Activated T-helper 17 cell treated with anti-CD3 and anti-CD28 coated beads, Interleukin-2, amount 50 U/mL, for 72 hours (primary cell): Measurements from ENCODE around the gene ARTN. TPM values are rescaled to one million over a fixed set of nuclear protein-coding genes. Genes with fewer than 3 reads are reported as not detected.

Experiments
- ATAC-seq: fragments of 150-1000 bp; cut with Tn5 transposase; replicated peaks from 2 replicates; pipeline ENCODE4 v1.10.0; 2021; ENCODE audit warnings: mild to moderate bottlenecking, moderate library complexity
- H3K27ac Mint-ChIP-seq: one replicate; pipeline ENCODE4 v1.8.0; 2022; ENCODE audit warnings: mixed read lengths
- H3K27me3 Mint-ChIP-seq: one replicate; pipeline ENCODE4 v1.8.0; 2022; ENCODE audit warnings: mixed read lengths
- H3K36me3 Mint-ChIP-seq: one replicate; pipeline ENCODE4 v1.8.0; 2022; ENCODE audit warnings: low read depth, mild to moderate bottlenecking, mixed read lengths
- H3K4me1 Mint-ChIP-seq: one replicate; pipeline ENCODE4 v1.8.0; 2022; ENCODE audit warnings: mixed read lengths
- H3K4me3 Mint-ChIP-seq: one replicate; pipeline ENCODE4 v1.8.0; 2022; ENCODE audit warnings: mild to moderate bottlenecking, mixed read lengths
- H3K9me3 Mint-ChIP-seq: one replicate; pipeline ENCODE4 v1.8.0; 2022; ENCODE audit warnings: mixed read lengths
- total RNA-seq, 2 donors: library from RNA; stranded (reverse); gene quantifications; one replicate each; pipeline ENCODE4 v1.2.3, GENCODE V29; 2022

ARTN gene, protein sequence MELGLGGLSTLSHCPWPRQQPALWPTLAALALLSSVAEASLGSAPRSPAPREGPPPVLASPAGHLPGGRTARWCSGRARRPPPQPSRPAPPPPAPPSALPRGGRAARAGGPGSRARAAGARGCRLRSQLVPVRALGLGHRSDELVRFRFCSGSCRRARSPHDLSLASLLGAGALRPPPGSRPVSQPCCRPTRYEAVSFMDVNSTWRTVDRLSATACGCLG
- under 1 TPM in 1 of 2 donors, not detected in 1; 0.32 TPM for total RNA-seq

DNA sequence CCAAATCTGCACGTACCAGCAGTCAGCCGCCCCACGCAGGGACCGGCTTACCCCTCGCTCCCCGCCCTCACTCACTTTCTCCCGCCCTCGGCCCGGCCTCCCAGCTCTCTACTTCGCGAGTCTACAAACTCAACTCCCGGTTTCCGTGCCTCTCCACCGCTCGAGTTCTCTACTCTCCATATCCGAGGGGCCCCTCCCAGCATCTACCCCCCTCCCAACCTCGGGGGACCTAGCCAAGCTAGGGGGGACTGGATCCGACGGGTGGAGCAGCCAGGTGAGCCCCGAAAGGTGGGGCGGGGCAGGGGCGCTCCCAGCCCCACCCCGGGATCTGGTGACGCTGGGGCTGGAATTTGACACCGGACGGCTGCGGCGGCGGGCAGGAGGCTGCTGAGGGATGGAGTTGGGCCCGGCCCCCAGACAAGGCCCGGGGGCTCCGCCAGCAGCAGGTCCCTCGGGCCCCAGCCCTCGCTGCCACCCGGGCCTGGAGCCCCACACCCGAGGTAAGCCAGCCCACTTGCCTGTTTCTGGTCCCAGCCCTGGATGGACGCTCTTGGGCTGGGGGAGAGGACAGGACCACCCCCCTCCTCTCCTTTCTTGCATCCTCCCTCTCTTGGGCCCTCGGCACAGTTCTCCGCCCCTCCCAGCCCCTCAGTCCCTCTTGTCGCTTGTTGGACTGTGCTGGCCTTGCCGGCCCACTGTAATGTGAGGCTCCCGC lies at the start of gene ARTN:
ARTN (plus strand) TSS at position 416 of the 715 bp plus-strand sequence. CDS start 1,856 bp downstream, outside the sequence.
- peaks cover 3% of the 10 kb centered on the region for H3K4me1 Mint-ChIP-seq
- H3K4me3 Mint-ChIP-seq: peak within 1 kb of the TSS; percentile 49
- no peak for ATAC-seq
- H3K36me3 Mint-ChIP-seq: peaks cover 11% of the 10 kb centered on the region
- H3K27ac Mint-ChIP-seq: no peak within 1 kb of the TSS
- peaks cover 14% of the 10 kb centered on the region for H3K27me3 Mint-ChIP-seq
- no peaks in the 10 kb centered on the region for H3K9me3 Mint-ChIP-seq

DNA sequence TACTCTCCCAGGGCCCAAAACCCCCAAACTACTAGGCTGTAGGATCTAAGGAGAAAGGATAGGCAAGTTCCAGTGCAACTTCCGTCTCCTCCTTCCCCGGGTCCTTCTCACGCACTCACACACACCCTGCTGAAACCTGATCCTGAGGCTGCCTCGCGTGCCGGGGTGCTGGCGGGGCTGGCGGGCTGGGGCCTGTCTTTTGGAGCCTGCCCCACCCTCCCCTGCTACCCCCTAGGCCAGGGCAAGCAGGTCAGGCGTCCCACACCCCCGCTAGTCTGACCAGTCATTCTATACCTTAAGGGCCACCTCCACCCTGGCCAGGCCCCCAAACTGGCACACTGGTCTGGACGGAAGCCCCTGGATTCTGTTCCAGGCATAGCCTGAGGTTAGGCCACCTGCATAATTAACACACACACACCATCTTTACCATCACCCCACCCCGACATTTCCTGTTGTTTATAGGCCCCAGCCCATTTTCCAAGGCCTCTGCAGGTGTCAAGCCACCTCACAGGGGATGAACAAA lies 48.3 kb upstream of the ARTN start:
- Mint-ChIP-seq H3K4me1 (no peaks in the 10 kb centered on the region), H3K27me3 (no peaks in the 10 kb centered on the region), H3K9me3 (no peaks in the 10 kb centered on the region), H3K27ac (no peak overlapping the region), H3K36me3 (no peaks in the 10 kb centered on the region), H3K4me3 (no peak overlapping the region)
- no peak for ATAC-seq

DNA sequence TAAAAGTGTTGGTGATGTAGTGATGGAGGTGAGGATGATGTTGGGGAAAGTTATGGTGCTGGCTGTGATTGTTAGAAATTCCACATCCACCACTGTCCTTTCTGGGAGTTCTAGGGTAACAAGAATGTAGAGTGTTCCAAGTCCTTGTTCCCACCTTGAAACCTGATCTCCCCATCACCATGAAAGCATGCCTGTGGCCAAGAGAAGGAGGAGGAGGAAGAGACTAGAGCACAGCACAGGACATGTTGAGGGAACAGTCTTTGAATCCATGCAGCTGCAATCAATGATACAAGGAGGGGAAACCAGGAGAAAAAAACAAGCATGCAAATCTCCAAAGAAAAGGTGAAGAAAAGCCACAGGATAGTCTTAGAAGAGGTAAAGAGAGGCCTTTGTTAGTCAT lies 45.9 kb upstream of the ARTN start:
- H3K27ac Mint-ChIP-seq: no peak overlapping the region
- ATAC-seq: no peak
- no peaks in the 10 kb centered on the region for H3K9me3 Mint-ChIP-seq
- no peaks in the 10 kb centered on the region for H3K36me3 Mint-ChIP-seq
- no peaks in the 10 kb centered on the region for H3K27me3 Mint-ChIP-seq
- no peak overlapping the region for H3K4me3 Mint-ChIP-seq
- H3K4me1 Mint-ChIP-seq: no peaks in the 10 kb centered on the region

DNA sequence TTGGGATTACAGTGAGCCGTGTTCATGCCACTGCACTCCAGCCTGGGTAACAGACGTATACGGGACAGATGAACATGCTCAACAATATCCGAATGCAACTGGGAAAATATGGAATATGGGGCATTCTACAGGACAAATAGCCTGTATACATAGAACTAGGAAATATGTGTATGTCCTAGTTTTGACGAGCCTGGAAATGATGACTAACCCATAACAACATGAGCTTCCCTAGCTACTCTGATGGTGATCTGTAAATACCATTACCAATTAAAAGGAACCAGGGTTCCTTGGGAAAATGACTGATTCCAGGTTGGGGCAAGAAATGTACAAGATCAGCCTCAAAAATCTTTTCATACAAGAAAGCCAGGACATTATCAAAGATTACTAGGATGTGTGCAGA lies 42.8 kb upstream of the ARTN start:
- H3K27ac Mint-ChIP-seq: no peak overlapping the region
- H3K4me3 Mint-ChIP-seq: no peak overlapping the region
- H3K9me3 Mint-ChIP-seq: no peaks in the 10 kb centered on the region
- no peaks in the 10 kb centered on the region for H3K27me3 Mint-ChIP-seq
- no peak for ATAC-seq
- H3K4me1 Mint-ChIP-seq: no peaks in the 10 kb centered on the region
- H3K36me3 Mint-ChIP-seq: peaks cover 11% of the 10 kb centered on the region

DNA sequence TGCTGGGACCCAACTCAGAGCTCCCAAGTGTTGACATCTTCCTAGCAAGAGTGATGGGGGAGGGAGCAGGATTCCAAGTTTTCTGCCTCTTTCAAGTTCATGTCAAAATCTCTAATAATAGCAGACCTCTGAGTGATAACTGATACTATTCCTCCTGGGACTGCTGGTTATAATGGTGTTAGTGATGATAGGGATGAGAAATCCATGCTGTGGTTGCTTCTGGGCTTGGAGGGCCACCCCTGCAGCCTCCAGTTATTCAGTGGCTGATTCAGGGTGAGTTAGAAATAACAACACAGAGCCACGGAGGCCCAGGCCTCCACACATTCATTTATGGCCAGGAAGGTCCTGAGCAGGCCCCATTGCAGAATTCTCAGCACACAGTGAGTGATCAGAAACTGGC lies 40.6 kb upstream of the ARTN start:
- Mint-ChIP-seq H3K27ac (peak overlapping the region; percentile 49), H3K36me3 (peaks cover 24% of the 10 kb centered on the region), H3K9me3 (no peaks in the 10 kb centered on the region), H3K27me3 (no peaks in the 10 kb centered on the region), H3K4me1 (no peaks in the 10 kb centered on the region), H3K4me3 (no peak overlapping the region)
- ATAC-seq: no peak

DNA sequence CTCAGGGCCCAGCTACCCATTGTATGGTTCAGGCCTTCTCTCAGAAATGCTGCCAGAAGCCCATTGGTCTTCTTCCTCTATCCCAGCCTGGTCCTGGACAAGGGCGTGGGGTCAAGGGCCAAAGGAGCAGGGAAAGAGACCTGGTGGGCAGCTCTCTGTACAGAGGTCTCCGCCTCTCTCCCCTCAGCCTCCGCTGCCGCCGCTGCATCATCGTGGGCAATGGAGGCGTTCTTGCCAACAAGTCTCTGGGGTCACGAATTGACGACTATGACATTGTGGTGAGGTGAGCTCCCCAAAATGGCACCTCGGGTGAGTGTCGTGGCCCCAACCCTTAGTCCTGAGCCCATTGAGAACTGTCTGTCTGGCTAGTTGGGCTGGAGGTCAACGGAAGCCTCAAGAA lies 34.6 kb upstream of the ARTN start:
- no peaks in the 10 kb centered on the region for H3K9me3 Mint-ChIP-seq
- H3K36me3 Mint-ChIP-seq: peaks cover 31% of the 10 kb centered on the region
- no peak overlapping the region for H3K4me3 Mint-ChIP-seq

DNA sequence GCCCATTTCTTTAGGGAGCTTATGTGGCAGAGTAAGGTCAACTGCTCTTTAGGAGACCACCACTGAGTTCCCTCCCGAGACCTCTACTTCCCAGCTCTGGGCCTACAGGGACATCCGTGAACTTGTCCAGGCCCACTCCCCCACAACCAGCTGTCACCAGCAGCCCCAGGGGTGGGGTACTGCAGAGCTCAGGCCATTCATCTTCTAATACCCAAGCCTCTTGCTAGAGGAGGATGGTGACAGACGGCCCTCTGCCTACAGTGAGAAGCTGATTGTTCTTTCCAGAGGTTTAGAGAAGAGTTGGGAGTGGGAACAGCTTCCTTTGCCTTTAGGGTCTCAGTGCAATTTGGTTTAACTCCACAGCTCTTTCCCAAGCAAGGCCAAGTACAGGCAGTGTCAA lies 33.2 kb upstream of the ARTN start:
- ATAC-seq: no peak
- Mint-ChIP-seq H3K9me3 (no peaks in the 10 kb centered on the region), H3K4me1 (no peaks in the 10 kb centered on the region), H3K27me3 (no peaks in the 10 kb centered on the region), H3K27ac (peak overlapping the region; percentile 72), H3K4me3 (no peak overlapping the region), H3K36me3 (peaks cover 21% of the 10 kb centered on the region)

More for the DNA sequence above, 34.6 kb upstream of the ARTN start:
- no peak for ATAC-seq
- no peaks in the 10 kb centered on the region for H3K4me1 Mint-ChIP-seq
- H3K27me3 Mint-ChIP-seq: no peaks in the 10 kb centered on the region
- no peak overlapping the region for H3K27ac Mint-ChIP-seq

DNA sequence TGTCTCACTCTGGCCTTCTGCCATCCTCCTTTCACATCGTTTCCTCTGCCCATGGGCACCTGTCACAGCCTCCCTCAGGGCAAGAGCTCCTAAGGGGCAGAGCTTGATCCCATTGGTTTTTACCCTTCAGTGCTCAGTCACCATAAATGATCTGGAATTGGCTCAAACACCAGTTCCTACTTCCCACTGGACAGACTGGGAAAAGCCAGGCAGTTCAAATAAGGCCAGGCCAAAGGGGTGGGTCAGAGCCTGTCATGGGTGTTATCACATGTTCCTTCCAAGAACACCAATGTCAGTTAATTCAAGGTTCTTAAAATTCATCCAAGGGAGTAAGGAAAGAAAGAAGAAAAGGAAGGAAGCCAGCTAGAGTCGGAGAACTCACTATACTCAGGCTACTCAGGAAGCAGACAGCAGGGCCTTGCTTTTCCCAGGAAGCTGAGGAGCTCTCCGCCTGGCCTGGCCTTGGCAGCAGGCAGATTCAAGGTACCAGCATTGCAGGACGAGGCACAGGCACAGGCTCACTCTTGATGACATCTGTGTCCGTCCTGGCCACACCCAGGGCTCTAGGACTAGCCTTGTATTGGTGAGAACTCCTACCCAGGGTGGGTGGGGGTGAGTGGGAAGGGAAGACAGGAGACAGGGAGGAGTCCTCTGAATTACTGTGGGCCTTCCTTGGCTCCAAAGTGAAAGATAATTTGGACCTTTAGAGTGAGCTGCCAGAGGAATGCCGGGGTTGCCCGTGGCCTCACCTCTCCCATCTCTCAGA lies 32.2 kb upstream of the ARTN start:
- Mint-ChIP-seq H3K9me3 (no peaks in the 10 kb centered on the region), H3K27me3 (no peaks in the 10 kb centered on the region), H3K4me1 (peaks cover 1% of the 10 kb centered on the region), H3K4me3 (peak overlapping the region; percentile 33), H3K27ac (peak overlapping the region; percentile 72), H3K36me3 (peaks cover 15% of the 10 kb centered on the region)
- no peak for ATAC-seq

DNA sequence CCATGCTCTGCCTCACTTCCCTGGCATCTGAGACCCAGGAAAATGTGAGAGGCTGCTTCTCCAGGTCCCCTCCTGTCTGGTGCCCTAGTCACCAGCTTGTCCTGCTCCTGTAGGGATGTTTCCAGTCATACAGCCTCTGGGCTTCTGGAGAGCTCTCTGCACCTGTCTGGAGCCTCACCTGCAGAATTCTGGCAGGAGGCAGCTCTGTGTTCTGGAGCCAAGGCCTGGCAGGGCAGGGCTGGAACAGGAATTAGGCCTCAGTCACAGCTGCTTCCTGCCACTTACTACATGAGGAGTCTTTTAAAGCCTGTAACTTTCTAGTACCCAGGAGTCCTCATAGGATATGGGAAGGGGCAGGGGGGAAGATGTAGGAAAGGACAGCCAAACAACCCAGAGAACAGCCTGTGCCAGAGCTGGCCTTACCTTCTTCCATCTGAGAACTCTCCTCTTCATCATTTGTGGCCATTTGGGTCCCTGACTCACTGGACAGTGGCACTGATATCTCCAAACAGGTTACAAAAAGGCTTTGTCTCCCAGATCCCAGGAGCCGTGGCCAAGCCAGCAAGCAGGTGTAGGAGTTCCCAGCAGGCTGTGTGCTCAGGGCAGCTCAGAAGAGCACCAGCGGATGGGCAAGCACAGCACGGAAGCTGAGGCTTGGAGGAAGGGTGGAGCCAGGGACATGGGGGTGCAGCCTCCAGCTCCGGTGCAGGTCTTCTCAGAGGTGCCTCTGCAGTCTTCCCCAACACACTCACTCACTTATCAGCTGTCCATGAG lies 31.4 kb upstream of the ARTN start:
- Mint-ChIP-seq H3K36me3 (peaks cover 9% of the 10 kb centered on the region), H3K4me3 (peak overlapping the region; percentile 33), H3K27ac (peak overlapping the region; percentile 72), H3K9me3 (peaks cover 3% of the 10 kb centered on the region), H3K27me3 (no peaks in the 10 kb centered on the region), H3K4me1 (peaks cover 5% of the 10 kb centered on the region)
- peak; percentile 38 for ATAC-seq

DNA sequence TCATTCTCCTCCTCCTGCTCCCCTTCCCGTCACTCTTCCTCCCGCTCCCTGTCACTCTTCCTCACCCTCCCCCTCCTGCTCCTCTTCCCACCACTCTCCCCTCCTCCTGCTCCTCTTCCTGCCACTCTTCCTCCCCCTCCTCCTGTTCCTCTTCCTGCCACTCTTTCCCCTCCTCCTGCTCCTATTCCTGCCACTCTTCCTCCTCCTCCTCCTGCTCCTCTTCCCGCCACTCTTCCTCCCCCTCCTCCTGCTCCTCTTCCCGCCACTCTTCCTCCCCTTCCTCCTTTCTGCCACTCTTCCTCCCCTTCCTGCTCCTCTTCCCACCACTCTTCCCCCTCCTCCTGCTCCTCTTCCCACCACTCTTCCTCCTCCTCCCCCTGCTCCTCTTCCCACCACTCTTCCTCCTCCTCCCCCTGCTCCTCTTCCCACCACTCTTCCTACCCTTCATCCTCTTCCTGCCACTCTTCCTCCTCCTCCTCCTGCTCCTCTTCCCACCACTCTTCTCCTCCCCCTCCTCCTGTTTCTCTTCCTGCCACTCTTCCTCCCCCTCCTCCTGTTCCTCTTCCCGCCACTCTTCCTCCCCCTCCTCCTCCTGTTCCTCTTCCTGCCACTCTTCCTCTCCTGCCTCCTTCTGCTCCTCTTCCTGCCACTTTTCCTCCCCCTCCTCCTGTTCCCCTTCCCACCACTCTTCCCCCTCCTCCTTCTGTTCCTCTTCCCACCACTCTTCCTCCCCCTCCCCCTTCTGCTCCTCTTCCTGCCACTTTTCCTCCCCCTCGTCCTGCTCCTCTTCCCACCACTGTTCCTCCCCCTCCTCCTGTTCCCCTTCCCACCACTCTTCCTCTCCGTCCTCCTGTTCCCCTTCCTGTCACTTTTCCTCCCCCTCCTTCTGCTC lies 28.7 kb upstream of the ARTN start:
- no peak overlapping the region for H3K4me3 Mint-ChIP-seq
- peaks cover 5% of the 10 kb centered on the region for H3K4me1 Mint-ChIP-seq

DNA sequence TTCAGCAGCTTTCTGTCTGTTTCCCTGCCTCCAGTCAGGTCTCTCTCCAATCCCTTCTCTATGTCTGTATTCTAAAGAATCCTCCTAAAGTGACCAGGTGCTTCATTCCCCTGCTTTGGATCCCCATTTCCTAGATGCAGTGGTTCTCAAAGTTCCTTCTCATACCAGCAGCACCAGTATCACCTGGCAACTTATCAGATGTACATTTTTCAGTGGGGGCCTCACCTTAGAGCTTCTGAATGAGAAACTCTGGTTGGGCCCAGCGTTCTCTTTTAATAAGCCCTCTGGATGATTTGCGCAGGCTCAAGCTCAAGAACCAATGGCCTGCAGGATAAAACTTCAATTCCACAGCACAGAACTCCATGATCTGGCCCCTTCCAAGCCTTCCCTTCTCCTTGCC lies 25.4 kb upstream of the ARTN start:
- ATAC-seq: no peak
- Mint-ChIP-seq H3K36me3 (no peaks in the 10 kb centered on the region), H3K4me3 (no peak overlapping the region), H3K27ac (peak overlapping the region; percentile 37), H3K9me3 (peaks cover 3% of the 10 kb centered on the region), H3K27me3 (no peaks in the 10 kb centered on the region), H3K4me1 (peaks cover 5% of the 10 kb centered on the region)

More for the DNA sequence above, 28.7 kb upstream of the ARTN start:
- Mint-ChIP-seq H3K9me3 (peaks cover 3% of the 10 kb centered on the region), H3K27me3 (no peaks in the 10 kb centered on the region), H3K36me3 (peaks cover 4% of the 10 kb centered on the region), H3K27ac (no peak overlapping the region)
- ATAC-seq: no peak

DNA sequence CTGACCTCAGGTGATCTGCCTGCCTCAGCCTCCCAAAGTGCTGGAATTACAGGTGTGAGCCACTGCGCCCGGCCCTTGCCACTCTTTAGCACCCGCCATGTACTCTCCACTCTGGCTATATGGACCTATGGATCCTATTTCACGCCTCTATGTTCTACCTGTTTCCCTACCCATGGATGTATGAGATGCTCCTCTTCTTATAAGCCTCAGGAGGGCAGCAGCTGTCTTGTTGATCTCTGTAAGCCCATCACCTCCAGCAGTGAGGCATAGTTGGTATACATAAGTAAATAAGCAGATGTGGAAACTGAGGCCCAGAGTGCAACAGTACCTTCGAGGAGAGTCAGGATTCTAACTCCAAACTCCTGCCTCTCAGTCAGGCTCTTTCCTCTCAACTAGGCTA lies 24.7 kb upstream of the ARTN start:
- Mint-ChIP-seq H3K4me1 (peaks cover 5% of the 10 kb centered on the region), H3K27me3 (no peaks in the 10 kb centered on the region), H3K4me3 (no peak overlapping the region), H3K9me3 (peaks cover 3% of the 10 kb centered on the region), H3K36me3 (no peaks in the 10 kb centered on the region), H3K27ac (no peak overlapping the region)
- no peak for ATAC-seq

DNA sequence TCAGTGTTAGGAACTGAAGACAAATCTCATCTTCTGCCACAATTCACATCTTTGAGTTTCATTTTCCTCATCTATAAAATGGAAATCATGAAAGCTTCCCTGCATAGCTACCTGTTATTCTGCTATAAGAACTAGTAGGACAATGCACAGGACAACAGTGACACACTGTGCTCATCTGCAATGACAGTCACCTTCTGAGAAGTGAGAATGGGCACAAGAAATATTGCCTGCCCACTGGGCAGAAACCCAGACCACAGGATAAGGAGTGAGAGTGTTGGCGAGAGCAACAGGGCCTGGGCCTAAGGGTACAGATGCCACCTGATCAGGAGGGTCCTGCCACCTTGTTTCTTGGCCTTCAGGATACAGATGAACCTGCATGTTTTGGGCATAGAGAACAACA lies 23.3 kb upstream of the ARTN start:
- ATAC-seq: no peak
- Mint-ChIP-seq H3K27ac (no peak overlapping the region), H3K27me3 (no peaks in the 10 kb centered on the region), H3K9me3 (peaks cover 3% of the 10 kb centered on the region), H3K4me1 (peaks cover 5% of the 10 kb centered on the region), H3K4me3 (no peak overlapping the region), H3K36me3 (no peaks in the 10 kb centered on the region)
